Erythroblast (primary cell): ENCODE results near the gene SEPTIN6.

Experiments
- DNase-seq, 2 experiments: peaks; one replicate each; lab custom pipeline; 2025; lab: John Stamatoyannopoulos, UW
- GATA1 ChIP-seq: IDR thresholded peaks from 2 replicates; pipeline ENCODE4 v1.6.1; 2011; ENCODE audit warnings: low read depth, mild to moderate bottlenecking, control low read depth, low read length, moderate library complexity
- POLR2A ChIP-seq: IDR thresholded peaks from 2 replicates; pipeline ENCODE4 v1.6.1; 2011; ENCODE audit warnings: mild to moderate bottlenecking, low read length

The SEPTIN6 gene

DNA sequence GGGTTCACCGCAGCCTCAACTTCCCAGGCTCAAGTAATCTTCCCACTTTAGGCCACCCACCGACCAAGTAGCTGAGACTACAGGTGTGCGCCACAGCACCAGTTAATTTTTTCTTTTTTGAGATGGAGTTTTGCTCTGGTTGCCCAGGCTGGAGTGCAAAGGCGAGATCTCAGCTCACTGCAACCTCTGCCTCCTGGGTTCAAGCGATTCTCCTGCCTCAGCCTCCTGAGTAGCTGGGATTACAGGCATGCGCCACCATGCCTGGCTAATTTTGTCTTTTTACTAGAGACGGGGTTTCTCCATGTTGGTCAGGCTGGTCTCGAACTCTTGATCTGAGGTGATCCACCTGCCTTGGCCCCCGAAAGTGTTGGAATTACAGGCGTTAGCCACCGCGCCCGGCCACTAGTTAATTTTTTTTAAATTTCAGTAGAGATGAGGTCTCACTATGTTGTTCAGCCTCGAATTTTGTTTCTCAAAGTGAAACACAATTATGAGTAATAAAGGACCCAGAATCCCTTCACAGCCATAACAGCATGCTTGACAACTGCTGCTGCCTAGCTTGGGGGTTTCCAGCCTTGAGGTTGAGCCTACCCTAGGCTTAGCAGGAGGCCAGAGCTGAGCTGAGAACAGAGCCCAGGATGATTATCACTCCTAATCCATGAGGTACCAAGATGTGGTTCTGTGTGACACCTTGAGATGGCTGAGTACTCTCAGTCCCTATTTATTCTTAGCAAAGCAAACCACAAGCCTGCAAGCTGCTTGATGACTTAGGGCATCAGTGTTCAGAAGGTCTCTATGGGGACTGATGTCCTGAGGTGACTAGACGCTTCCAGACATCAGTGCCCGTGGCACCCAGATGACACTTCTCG lies 45.2 kb downstream of the SEPTIN6 start:
- no peak for TF ChIP-seq GATA1
- TF ChIP-seq POLR2A: no peak
- no peak for DNase-seq

DNA sequence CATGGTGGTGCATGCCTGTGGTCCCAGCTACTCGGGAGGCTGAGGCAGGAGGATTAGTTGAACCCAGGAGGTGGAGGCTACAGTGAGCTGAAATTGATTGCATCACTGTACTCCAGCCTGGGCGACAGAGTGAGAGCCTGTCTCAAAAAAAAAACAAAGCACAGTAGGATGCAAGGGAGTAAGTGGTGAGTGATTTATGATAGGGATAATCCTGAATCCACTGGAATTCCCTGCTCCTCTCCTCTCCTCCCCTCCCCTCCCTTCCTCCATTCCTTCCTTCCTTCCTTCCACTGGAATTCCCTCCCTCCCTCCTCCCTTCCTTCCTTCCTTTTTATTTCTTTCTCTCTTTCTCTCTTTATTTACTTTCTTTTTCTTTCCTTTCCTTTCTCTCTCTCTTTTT lies 45.9 kb downstream of the SEPTIN6 start:
- TF ChIP-seq GATA1: no peak
- no peak for TF ChIP-seq POLR2A

GRCh38 chrX:119646515-119646914 lies 46.5 kb downstream of the SEPTIN6 start:
- no peak for TF ChIP-seq GATA1
- TF ChIP-seq POLR2A: no peak
- no peak for DNase-seq

More for the DNA sequence above, 45.9 kb downstream of the SEPTIN6 start:
- no peak for DNase-seq

- no peak for DNase-seq
- TF ChIP-seq GATA1: no peak
- no peak for TF ChIP-seq POLR2A
Measured at GRCh38 chrX:119643696-119644095, 49.3 kb downstream of the SEPTIN6 start.
